ENCODE data around the gene TPCN2.

- TF ChIP-seq, protein P1, sequence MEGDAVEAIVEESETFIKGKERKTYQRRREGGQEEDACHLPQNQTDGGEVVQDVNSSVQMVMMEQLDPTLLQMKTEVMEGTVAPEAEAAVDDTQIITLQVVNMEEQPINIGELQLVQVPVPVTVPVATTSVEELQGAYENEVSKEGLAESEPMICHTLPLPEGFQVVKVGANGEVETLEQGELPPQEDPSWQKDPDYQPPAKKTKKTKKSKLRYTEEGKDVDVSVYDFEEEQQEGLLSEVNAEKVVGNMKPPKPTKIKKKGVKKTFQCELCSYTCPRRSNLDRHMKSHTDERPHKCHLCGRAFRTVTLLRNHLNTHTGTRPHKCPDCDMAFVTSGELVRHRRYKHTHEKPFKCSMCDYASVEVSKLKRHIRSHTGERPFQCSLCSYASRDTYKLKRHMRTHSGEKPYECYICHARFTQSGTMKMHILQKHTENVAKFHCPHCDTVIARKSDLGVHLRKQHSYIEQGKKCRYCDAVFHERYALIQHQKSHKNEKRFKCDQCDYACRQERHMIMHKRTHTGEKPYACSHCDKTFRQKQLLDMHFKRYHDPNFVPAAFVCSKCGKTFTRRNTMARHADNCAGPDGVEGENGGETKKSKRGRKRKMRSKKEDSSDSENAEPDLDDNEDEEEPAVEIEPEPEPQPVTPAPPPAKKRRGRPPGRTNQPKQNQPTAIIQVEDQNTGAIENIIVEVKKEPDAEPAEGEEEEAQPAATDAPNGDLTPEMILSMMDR (IDR thresholded peaks at IDR 0.05 in 2 of 3, conservative IDR thresholded peaks at IDR 0.05 in 1 of 3; ENCODE audit: borderline replicate concordance in 1 of 3, insufficient read depth in 1 of 3, low read depth in 2 of 3, low read length in 2 of 3), result no peak
- TF ChIP-seq YY1 (IDR thresholded peaks at IDR 0.05; ENCODE audit: extremely low read depth, insufficient replicate concordance, low read depth, low read length), result no peak
- no peak for TF ChIP-seq POLR2A (IDR thresholded peaks at IDR 0.05; ENCODE audit: borderline replicate concordance, extremely low read depth, insufficient read depth, insufficient read length)
- no peak for TF ChIP-seq EZH2 (IDR thresholded peaks at IDR 0.05)
- no peak for TF ChIP-seq EZH2phosphoT487 (IDR thresholded peaks at IDR 0.05; ENCODE audit: borderline replicate concordance)
- no peak for TF ChIP-seq MAX (IDR thresholded peaks at IDR 0.05)
- TF ChIP-seq, protein P2, sequence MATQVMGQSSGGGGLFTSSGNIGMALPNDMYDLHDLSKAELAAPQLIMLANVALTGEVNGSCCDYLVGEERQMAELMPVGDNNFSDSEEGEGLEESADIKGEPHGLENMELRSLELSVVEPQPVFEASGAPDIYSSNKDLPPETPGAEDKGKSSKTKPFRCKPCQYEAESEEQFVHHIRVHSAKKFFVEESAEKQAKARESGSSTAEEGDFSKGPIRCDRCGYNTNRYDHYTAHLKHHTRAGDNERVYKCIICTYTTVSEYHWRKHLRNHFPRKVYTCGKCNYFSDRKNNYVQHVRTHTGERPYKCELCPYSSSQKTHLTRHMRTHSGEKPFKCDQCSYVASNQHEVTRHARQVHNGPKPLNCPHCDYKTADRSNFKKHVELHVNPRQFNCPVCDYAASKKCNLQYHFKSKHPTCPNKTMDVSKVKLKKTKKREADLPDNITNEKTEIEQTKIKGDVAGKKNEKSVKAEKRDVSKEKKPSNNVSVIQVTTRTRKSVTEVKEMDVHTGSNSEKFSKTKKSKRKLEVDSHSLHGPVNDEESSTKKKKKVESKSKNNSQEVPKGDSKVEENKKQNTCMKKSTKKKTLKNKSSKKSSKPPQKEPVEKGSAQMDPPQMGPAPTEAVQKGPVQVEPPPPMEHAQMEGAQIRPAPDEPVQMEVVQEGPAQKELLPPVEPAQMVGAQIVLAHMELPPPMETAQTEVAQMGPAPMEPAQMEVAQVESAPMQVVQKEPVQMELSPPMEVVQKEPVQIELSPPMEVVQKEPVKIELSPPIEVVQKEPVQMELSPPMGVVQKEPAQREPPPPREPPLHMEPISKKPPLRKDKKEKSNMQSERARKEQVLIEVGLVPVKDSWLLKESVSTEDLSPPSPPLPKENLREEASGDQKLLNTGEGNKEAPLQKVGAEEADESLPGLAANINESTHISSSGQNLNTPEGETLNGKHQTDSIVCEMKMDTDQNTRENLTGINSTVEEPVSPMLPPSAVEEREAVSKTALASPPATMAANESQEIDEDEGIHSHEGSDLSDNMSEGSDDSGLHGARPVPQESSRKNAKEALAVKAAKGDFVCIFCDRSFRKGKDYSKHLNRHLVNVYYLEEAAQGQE (IDR thresholded peaks at IDR 0.05; ENCODE audit: low read depth), result no peak
- TF ChIP-seq TCF7L2 (IDR thresholded peaks at IDR 0.05; ENCODE audit: borderline replicate concordance, extremely low read depth, insufficient read depth, insufficient read length), result no peak
- TF ChIP-seq SP1 (IDR thresholded peaks at IDR 0.05; ENCODE audit: low read depth), result no peak
- no peak for TF ChIP-seq ZFX (IDR thresholded peaks at IDR 0.05)
- no peak for TF ChIP-seq POLR2AphosphoS5 (IDR thresholded peaks at IDR 0.05; ENCODE audit: low read depth, low read length)
Measured at GRCh38 chr11:69108559-69108958, 59.8 kb downstream of the TPCN2 start.
